Middle frontal gyrus (tissue), 1 donor: ENCODE results near the gene ZMIZ1.

Experiments used
- DNase-seq: peaks from one replicate; pipeline ENCODE4 v3.0.0-alpha.2; 2015; ENCODE audit warnings: low spot score; ENCODE audit errors: extremely low spot score

Gene ZMIZ1

DNA sequence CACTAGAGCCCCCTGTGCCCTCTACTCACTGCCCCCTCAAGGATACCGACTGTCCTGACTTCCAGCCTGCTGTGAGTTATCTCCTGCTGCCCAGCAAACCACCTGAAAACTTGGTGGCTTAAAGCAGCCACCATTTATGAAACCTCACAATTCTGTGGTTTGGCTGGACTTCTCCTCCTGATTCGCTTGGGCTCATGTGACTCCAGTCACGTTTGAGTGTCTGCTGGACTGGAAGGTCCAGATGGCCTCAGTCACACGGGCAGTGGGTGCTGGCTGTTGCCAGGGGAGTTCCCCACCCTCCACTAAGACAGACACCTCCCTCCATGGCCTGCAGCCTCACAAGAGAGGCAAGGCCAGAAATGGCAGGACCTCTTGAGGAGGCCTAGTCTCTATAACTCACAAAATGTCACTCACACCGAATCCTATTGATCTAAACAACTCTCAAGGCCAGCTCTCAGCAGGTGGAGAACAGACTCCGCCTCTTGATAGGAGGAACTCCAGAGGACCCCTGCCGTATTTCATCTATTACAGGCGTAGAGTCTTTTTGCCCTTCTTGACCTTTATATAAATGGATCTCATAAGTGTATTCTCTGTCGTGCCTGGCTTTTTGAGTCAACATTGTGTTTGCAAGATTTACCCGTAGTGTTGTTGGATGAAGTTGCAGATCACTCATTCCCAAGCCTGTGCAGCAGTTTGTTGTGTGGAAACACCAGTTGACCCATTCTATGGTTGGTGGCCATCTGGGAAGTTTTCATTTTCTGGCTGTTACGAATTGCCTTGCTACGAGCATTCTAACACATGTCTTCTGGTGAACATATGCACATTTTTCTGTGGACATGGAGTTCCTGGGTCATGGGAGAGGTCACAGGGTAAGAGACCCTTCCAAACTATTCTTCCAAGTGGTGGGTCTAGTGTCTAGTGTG lies 48.3 kb downstream of the ZMIZ1 start:
- no peak for DNase-seq

DNA sequence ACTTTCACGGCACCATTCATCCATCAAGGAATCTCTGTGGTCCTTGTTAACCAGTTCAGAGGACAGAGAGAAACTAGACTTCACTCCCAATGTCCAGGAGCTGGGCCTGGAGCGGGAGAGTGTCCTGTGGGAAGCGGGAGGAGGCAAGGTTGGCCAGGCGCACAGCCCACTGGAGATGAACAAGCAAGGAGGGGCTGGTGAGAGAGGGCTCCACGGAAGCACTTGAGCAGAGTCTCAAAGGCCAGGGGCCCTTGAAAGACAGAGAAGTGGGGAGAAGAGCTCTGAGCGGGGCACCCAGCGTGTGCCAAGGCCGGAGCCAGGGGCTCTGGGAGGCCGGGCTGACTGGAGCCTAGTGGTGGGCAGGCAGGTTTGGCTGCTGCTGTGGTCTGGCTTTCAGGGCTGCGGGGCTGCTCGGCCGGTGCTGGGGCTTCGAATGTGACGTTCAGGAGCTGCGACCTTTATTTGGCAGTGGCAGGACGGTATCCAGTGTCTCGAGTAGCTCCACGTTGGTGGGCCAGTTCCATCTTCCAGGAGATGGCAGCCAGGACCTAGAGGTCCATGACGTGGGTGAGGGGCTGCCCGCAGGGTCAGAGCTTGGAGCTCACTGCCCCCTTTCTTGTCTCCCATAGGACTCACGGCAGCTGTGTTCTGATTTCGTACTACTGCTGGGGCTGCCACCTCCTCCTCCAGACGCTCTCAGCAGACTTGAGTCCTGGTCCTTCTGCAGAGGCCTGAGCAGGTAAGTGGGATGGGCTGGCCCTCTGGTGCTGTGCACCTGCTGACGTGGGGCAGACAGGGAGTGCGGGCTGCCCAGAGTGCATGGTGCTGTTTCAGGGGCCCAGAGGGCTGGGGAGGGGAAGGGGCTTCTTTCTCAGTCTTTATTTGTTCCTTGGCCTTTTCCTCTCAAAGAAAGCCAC lies 49.8 kb downstream of the ZMIZ1 start:
- no peak for DNase-seq

DNA sequence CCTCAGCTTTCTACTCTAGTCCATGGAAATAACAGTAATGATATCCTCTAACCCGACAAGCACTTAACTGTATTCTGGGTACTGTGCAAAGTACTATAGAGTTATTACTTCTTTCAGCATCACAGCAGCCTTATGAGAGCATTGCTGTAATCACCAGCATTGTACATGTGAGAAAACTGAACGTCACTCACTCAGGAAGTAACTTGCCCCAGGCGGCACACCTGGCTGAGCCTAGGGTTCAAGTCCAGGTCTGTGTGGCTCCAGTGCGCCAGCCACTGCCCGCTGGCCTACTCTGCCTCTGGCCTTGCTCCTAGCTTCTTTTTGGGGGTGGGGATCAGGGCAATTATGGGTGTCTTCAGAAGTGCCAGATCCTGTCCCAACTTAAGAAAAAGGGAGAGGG lies 50.5 kb downstream of the ZMIZ1 start:
- DNase-seq: no peak

DNA sequence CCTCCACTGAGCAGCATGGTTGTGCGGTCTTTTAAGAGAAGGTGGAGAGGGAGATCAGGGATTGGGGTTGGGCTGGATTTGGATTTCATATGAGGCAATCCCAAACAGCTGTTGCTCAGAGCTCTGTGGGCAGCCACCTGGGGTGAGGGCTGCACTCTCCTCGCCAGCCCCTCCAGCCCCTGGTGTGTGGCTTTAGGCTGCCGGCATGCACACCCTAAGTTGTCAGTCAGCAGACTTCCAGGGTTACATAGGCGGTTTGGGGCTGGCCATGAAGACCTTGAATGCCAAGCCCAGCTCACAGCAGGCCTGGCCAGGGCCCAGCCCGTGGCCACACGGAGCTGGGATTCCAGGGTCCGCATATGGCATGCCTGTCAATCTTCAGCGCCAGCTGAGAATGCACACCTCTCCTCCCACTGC lies 54.8 kb downstream of the ZMIZ1 start:
- no peak for DNase-seq

DNA sequence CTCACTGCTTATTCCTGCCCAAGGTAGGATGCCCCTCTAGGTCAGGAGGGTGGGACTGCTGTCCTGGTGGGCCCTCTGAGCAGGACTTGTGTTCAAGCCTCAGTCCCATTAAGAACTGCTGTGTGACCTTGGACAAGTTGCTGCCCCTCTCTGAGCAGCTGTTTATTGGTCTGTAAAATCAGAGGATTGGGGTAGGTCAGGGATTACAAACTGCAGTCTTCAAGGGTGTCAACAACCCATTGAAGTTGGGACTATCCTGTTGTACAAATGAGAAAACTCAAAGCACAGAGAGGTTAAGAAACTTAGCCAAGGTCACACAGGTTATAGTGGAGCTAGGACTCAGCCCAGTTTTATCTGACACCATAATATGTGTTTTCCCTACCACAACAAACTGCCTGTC lies 55.3 kb downstream of the ZMIZ1 start:
- no peak for DNase-seq

DNA sequence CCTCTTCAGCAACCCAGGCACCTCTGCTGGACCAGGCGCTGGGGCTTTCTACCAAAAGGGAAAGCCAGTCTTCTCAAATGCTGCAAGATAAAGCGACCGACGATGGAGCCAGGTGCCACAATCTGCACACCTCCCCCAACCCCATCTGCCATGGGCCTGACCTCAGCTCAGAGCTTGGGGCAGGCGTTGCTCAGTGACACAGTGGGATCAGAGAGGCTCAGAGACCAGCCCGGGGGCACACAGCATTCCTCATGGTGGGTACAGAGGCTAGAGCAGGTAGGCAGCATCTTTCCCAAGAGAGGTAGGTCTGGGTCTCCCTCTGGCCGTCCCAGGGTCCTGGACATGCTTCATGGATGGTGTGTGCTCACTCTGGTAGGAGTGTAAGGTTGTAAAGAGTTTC lies 56.3 kb downstream of the ZMIZ1 start:
- DNase-seq: no peak

DNA sequence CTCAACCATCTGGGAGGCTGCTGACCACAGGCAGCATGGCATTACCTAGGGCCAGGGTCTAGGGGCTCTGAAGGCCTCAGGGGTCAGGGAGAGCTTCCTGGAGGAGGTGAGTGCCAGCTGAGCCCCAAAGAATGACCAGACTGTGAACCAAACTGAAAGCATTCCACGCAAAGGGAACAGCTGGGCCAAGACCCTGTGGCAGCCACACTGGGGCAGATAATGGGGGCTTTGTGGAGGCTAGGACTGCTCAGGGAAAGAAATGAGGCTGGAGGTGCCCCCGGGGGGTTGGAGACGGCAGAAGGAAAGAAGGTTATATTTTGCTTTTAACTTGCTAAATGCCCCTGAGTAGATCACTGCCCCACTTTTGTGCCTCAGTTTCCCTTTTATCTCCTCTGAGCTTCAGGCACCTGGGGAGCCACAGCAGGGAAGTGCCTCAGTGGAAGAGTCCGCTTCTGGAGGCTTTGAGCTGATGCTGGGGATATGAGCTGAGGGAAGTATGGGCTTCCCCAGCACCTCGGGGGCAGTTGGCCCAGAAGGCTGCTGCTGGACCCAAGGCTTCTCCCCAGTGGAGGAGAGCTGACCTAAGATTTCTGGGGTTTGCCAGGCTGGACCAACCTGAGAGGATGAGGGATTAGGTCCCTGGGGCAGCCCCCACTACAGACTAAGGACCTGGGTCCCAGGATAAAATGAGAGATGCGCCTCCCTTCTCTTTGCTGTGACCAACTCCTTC lies 57.8 kb downstream of the ZMIZ1 start:
- DNase-seq: no peak

DNA sequence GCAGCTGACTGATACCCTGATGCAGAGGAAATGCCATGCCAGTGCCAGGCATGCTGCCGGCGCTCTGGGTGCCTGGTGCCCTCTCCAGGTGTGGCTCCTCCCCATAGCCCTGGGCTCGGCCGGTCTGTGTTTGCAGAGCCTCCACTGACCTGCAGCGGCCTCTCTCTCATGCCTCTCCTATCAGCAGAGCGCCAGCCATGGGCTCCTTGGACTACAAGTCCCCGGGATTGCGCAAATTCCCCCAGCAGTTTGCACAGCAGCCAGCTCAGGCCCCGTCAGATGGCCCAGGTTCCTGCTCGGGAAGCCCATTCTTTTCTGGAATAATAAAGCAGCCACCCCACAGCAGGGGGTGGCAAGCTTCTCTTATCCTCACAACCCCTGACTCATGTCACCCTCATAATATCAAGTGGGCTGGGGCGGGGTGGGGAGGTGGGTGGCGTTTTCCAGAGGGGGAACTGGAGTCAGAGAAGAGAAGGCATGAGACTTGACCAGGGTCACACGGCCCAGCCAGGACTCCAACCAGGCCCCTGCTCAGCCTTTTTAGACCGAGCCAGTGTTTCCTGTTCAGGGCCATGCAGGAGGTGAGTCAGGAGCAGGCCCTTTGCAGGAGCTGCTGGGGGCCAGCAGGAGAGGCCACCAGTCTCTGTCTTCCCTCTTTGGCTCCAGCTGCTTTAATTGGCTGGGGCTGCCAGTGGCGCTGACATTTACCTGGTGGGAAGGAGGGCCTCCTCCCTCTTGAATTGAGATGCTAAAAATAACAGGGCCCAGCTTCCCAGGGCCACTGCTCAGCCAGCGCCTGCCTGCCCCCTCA lies 58.6 kb downstream of the ZMIZ1 start:
- DNase-seq: no peak

DNA sequence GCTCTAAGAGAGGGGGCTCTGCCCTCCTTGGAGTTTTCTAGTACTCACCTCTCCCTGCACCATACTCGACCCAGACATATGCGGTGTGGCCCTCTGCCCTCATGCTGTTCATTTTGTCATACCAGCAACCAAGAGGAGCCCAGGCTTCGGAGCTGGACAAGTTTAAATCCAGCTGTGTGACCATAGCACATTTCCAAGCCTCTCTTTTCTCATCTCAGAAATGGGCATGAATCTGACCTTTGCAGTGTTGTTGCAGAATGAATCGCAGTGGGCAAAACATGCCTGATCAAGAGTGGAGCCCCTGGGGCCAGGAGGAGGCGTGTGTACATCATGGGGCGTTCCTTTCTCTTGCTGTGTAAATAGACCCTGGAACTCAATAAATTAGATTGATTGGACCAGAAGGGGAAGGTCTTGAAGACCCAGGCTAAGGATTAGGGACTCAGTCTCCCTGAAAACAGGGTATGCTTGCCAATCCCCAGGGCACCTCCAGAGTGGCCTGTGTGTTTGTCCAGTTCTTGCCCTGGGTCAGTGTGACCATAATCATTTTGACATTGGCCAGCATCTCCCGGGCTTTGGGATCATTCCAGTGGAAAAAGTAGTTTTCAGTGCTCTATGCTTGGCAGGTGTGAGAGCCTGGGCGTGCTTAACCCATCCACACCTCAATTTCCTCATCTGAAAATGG lies 59.6 kb downstream of the ZMIZ1 start:
- DNase-seq: no peak

DNA sequence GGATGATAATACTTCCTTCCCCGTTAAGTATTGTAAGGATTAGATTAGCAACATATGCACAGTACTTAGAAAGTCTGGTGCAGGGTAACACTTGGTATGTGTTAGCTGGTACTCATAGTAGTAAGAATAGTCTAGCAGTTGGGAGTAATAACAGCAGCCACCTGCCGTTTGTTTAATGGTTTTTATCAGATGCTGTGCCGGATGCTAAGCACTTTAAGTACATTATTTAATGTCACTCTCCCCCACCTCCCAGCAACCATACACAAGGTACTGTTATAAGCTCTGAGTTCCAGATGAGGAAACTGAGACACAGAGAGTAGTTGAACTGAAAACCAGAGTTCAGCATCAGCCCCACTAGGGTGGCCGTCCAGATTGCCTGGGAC lies 60.1 kb downstream of the ZMIZ1 start:
- DNase-seq: no peak

DNA sequence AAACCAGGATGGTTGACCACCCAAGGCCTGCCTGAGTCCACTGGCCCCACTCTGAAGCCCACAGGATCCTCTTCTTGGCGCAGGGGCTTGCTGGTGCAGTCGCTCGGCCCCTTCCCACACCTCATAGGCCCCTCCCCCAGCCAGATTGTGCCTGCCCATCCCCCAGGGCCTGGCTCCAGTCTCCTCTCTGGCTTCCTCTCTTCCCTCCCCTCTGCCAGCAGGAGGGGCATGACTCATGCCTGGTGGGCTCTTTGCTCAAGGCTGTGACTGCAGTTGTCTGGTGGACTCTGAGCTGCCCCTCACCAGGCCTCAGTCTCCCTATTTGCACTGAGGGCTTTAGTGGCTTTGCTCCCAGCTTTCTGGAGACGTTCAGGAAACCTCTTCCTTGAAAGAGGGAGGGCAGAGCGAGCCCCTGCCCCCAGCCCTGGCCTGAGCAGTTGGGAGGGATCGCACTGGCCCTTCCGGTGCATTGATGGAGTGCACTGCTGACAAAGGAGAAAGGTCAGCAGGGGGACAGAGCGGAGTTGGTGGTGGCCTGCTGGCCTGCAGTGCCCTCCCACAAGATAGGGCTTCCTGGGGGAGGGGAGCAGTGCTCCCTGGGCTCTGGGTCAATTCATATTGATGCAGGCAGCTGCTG lies 60.7 kb downstream of the ZMIZ1 start:
- no peak for DNase-seq

DNA sequence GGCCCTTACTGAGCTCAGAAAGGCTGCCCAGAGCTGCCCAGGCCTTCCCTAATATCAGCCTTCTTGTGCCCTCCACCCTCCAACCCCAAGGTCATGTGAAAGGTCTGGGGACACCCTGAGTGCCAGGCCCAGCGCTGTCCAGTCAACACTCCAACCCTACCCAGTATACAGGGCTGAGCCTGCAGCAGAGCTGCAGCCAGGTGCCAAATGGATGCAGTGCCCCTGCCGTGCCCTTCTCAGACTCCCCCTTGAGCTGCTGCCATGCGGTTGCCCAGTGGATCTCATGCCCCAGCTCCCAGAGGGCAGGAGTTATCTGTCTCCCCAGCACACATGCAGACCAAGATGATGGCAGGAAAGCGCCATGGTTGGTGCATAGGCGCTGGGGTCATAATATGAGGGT lies 61.5 kb downstream of the ZMIZ1 start:
- no peak for DNase-seq

DNA sequence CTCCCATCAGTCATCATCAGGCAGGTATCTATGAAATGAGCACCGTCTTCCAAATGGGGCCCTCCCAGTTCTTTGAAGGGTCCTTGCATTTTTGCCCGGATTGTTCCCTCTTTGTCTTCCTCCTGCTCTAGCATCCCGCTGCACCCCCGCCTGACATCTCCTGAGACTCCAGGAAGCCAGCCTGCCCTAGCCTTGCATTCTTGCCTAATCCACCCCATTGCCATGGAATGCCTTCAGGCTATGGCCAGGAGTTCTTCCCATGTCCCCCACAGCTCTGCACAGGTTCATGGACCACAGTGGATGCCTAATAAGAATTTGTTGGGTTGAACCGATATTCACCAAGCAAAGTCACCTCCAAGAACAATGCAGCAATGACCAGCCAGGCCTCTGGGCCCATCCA lies 62.1 kb downstream of the ZMIZ1 start:
- no peak for DNase-seq

DNA sequence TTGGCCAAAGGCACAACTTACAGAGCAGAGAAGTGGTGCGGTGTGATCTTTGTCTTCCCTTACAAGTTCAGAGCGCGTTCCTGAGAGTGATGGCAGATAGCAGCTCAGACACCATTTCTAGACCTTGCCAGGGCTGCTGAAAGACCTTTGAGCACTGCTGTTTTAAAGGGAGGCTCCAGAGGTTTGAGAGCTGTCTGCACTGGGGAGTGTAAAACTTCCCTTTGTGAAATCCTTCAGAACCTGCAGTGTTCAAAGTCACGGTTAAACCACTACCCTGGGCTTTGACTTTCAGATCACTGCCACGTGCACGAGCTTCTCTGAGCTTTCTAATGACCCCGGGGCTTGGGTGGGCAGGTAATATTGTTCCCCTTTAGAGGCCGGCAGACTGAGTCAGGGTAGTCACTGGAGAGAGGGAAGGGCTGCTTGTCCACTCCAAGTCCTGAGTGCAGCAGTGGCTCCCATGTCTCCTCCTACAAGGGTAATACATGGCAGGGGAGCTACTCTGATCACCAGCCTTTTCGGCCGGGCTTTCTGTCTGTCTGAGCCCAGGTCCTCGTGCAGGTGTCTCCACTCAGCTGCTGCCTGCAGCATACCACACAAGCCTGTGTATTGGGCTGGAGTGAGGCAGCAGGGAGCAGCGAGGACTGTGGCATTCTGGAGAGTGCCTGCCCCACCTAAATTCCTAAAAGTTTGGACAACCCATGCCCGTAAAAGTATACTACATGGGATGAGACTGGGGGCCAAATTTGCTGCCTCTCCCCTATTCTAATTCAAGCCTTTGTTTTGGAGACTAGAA lies 63.3 kb downstream of the ZMIZ1 start:
- DNase-seq: no peak

DNA sequence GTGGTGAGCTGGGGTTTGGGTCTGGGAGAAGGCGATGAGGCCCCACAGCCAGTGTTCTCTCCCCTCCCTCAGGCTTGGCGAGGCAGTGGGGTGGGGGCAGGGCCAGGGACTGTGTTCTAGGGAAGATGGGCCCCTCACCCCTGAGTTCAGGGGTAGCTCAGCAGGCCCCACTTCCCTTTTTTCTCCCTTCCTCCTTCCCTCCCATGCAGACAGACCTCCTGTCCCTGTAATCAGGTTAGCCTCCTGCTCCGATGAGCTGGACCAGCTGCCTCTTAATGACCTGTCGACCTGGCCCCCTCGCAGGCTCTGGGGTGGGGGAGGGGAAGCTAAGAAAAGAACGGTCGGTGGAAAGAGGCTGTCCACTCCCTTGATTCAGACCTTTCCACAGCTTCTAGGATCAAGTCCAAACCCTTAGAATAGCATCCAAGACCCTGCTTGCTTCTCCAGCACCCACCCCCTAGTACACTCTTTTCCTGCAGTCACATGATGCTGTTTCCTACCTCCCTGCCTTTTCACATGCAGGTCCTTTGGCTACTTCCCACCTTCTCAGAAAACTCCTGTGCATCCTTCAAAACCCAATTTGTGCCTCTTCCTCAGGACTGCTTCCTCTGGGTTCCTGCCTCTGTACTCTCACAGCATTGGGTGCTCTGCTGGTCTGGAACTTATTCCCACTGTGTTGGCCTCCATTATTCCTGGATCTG lies 64.1 kb downstream of the ZMIZ1 start:
- DNase-seq: no peak

DNA sequence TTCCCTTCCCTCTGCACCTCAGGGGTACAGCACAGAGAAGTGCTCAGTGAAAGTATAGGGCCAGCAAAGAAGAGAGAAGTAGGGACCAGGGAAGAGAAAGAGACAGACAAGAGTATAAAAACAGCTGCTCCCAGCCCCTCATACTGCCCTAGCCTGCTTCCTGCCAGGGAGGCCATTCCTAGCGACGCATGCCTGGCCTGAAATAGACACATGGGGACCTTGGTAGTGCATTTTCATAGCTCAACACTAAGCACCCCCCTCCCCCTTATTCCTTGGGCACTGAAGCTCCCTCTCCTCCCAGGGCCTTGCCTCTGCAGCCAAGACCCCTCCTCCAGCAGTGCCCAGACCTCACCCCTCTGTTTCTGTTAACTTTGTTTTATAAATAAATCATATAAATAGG lies 64.7 kb downstream of the ZMIZ1 start:
- no peak for DNase-seq

DNA sequence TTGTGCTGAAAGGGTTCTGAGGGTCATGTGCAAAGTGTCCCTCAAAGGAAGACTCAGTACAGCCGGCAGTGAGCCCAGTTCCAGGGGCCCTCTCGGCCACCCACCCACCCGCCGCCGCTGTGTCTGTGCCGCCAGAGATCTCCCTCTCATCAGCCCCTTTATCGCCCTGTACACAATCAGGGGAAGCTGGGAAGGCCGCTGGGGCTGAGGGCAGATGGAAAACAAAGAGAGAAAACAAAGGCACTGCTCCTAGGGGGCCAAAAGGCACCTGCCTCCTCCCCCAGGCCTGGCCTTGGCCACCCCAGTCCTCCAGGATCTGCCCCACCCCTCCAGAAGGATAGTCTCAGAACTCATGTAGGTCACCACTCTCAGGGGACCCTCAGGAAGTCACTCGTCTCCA lies 67.0 kb downstream of the ZMIZ1 start:
- no peak for DNase-seq

DNA sequence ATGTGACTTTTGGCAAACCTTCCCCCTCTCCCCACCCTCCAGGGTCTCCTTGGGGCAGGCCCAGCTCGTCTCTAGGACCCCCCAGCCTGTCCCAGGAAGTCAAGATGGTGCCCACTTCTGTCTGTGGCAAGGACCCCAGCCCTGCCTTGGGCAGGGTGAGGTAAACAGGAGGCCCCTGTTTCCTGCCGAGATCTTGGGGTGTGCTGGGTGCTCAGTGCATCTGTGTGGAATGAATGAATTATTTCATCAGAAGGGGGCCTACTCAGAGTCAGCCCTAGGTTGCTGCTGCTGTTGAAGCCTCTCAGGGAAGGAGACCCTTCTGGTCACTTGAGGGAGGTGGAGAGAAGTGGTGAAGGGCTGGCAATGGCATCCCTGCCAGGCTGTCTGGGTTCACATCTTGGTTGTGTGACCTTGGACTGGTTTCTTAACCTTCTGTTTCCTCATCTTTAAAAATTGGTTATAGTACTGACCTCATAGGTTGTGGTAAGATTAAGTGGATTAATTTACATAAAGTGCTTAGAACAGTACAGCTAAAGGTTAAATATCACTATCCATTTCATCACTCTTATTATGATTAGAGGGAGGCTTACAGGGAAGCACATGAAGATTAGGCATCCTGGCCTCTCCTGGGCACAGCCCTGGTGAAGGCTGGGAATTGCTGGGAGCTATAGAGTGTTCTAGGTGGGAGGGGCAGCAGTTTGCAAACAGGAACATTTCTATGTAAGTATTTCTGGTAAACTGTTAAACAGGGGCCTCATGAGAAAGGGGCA lies 67.7 kb downstream of the ZMIZ1 start:
- no peak for DNase-seq
